ENCODE data around the gene LIN52.

Gene LIN52

DNA sequence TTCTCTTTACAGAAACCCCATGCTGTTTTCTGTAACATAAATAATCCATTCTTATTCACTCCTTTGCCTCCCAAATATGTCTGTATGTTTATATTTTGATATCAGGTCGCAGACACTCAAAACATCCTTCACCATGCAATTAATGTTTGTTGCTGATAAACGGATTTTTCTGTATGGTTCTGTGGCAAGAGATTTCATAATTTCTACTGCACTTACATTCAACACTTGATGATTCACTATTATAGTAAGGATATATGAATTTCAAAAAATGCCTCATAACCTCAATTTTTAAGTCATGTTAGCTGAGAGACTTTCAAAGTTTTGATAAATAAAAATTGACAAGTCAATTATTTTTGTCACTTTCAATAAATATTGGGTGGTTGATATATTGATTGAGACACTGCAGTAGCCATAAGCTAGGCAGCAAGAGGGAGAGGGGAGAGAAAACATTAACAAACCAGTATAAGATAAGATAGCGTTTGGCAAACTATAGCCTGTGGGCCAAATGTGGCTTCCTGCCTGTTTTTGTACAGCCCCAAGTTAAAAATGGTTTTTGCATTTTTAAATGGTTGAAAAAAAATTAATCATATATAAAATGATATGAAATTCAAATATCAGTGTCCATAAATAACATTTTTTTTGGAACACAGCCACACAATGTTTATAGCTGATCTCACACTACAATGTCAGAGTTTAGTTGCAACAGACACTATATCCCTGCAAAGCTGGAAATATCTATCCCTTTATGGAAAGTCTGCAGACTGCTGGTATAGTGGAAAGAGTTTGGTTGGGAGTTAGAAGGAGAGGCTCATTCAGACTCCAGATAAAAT is 18.8 kb upstream of the LIN52 start:
- Histone ChIP-seq H4K20me1 (ENCODE audit: insufficient read depth, low read length) (no peaks in the 10 kb centered on the region), H3K27ac (ENCODE audit: low read length) (no peak overlapping the region), H3K4me2 (ENCODE audit: insufficient read depth, low read length) (no peak overlapping the region), H3K4me3 (ENCODE audit: low read depth in 1 of 2, low read length in 2 of 2) (no peak overlapping the region), H3K27me3 (ENCODE audit: insufficient read depth, low read length, poor library complexity) (no peaks in the 10 kb centered on the region), H2AFZ (ENCODE audit: low read depth, low read length) (no peak overlapping the region), H3K9ac (ENCODE audit: low read depth, low read length) (no peak overlapping the region), H3K79me2 (ENCODE audit: insufficient read depth, low read length) (no peaks in the 10 kb centered on the region), H3K36me3 (ENCODE audit: insufficient read depth, low read length) (peaks cover 42% of the 10 kb centered on the region), H3K9me3 (ENCODE audit: insufficient read depth, low read length, severe bottlenecking) (no peaks in the 10 kb centered on the region), H3K4me1 (ENCODE audit: insufficient read depth, low read length) (no peaks in the 10 kb centered on the region)
- ATAC-seq (ENCODE audit: insufficient read depth, low read depth) (no peak), DNase-seq (no peak)
- TF ChIP-seq, protein P1, sequence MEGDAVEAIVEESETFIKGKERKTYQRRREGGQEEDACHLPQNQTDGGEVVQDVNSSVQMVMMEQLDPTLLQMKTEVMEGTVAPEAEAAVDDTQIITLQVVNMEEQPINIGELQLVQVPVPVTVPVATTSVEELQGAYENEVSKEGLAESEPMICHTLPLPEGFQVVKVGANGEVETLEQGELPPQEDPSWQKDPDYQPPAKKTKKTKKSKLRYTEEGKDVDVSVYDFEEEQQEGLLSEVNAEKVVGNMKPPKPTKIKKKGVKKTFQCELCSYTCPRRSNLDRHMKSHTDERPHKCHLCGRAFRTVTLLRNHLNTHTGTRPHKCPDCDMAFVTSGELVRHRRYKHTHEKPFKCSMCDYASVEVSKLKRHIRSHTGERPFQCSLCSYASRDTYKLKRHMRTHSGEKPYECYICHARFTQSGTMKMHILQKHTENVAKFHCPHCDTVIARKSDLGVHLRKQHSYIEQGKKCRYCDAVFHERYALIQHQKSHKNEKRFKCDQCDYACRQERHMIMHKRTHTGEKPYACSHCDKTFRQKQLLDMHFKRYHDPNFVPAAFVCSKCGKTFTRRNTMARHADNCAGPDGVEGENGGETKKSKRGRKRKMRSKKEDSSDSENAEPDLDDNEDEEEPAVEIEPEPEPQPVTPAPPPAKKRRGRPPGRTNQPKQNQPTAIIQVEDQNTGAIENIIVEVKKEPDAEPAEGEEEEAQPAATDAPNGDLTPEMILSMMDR (IDR thresholded peaks at IDR 0.05; ENCODE audit: borderline replicate concordance, extremely low read depth, low read length, poor library complexity, severe bottlenecking) = no peak
- TF ChIP-seq EZH2 (IDR thresholded peaks at IDR 0.05; ENCODE audit: borderline replicate concordance, low read depth, low read length, severe bottlenecking) = no peak

DNA sequence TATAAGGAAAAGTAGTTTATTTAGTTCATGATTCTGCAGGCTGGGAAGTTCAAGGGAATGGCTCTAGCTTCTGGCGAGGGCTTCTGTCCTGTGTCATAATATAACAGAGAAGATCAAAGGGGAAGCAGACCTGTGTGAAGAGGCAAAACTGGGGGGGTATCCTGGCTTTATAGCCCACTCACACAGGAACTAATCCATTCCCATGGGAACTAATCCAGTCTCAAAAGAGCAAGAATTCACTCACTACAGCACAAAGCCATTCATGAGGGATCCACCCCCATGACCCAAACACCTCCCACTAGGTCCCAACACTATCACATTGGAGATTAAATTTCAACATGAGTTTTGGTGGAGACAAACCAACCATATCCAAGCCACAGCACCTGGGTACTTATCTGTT is 7.4 kb upstream of the LIN52 start:
- Histone ChIP-seq H3K9ac (ENCODE audit: low read depth, low read length) (no peak overlapping the region), H3K27me3 (ENCODE audit: insufficient read depth, low read length, poor library complexity) (no peaks in the 10 kb centered on the region), H3K4me1 (ENCODE audit: insufficient read depth, low read length) (no peaks in the 10 kb centered on the region), H3K4me3 (ENCODE audit: low read depth in 1 of 2, low read length in 2 of 2) (no peak overlapping the region), H3K79me2 (ENCODE audit: insufficient read depth, low read length) (no peaks in the 10 kb centered on the region), H3K36me3 (ENCODE audit: insufficient read depth, low read length) (peaks cover 3% of the 10 kb centered on the region; the same call in 1 of the 2 replicates), H3K27ac (ENCODE audit: low read length) (no peak overlapping the region), H3K9me3 (ENCODE audit: insufficient read depth, low read length, severe bottlenecking) (no peaks in the 10 kb centered on the region), H3K4me2 (ENCODE audit: insufficient read depth, low read length) (no peak overlapping the region), H2AFZ (ENCODE audit: low read depth, low read length) (no peak overlapping the region), H4K20me1 (ENCODE audit: insufficient read depth, low read length) (no peaks in the 10 kb centered on the region)
- DNase-seq (no peak), ATAC-seq (ENCODE audit: insufficient read depth, low read depth) (no peak)
- TF ChIP-seq, protein P1 (IDR thresholded peaks at IDR 0.05; ENCODE audit: borderline replicate concordance, extremely low read depth, low read length, poor library complexity, severe bottlenecking) = no peak
- TF ChIP-seq EZH2 (IDR thresholded peaks at IDR 0.05; ENCODE audit: borderline replicate concordance, low read depth, low read length, severe bottlenecking) = no peak

DNA sequence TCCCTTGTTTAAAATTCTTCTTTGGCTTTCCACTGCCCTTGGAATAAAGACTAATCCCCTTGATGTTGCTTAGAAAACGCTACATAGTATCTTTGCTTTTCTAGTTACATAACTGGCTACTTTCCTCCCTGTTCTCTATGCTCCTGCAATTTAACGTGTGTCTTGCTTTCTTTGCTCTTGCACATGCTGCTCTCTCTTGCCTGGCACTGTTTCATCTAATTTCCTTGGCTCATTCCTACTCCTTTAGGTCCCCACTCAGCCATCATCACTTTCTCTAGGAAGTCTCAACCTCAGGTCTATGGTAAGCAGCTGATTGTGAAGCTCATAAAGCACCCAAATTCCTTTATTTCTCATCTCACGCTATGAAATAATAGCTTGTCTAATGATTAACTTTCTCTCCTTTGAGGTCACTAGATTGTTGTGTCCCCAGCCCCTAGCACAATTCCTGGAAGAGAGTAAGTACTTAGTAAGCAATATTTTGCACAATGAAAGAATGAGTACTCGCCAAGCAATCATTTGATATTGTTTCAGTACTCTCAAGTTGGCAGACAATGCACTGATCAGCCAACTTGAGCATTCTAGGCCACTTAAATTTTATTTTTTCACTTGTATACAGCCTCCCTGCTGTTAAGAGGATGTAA is 3.8 kb upstream of the LIN52 start:
- H3K4me2 ChIP-seq (ENCODE audit: insufficient read depth, low read length) = no peak overlapping the region
- ATAC-seq (ENCODE audit: insufficient read depth, low read depth) = no peak
- no peaks in the 10 kb centered on the region for H3K9me3 ChIP-seq (ENCODE audit: insufficient read depth, low read length, severe bottlenecking)

More for the DNA sequence above, 3.8 kb upstream of the LIN52 start:
- H3K27me3 ChIP-seq (ENCODE audit: insufficient read depth, low read length, poor library complexity) = no peaks in the 10 kb centered on the region
- H3K4me3 ChIP-seq (ENCODE audit: low read depth in 1 of 2, low read length in 2 of 2) = no peak overlapping the region
- H3K9ac ChIP-seq (ENCODE audit: low read depth, low read length) = no peak overlapping the region
- H3K27ac ChIP-seq (ENCODE audit: low read length) = no peak overlapping the region
- peaks cover 21% of the 10 kb centered on the region for H3K4me1 ChIP-seq (ENCODE audit: insufficient read depth, low read length)
- DNase-seq = no peak
- TF ChIP-seq, protein P1 (IDR thresholded peaks at IDR 0.05; ENCODE audit: borderline replicate concordance, extremely low read depth, low read length, poor library complexity, severe bottlenecking) = no peak
- no peak for TF ChIP-seq EZH2 (IDR thresholded peaks at IDR 0.05; ENCODE audit: borderline replicate concordance, low read depth, low read length, severe bottlenecking)
- H2AFZ ChIP-seq (ENCODE audit: low read depth, low read length) = no peak overlapping the region
- H4K20me1 ChIP-seq (ENCODE audit: insufficient read depth, low read length) = no peaks in the 10 kb centered on the region
- H3K79me2 ChIP-seq (ENCODE audit: insufficient read depth, low read length) = peaks cover 23% of the 10 kb centered on the region
- no peaks in the 10 kb centered on the region; the same call in 1 of the 2 replicates for H3K36me3 ChIP-seq (ENCODE audit: insufficient read depth, low read length)

Data from DND-41 (cell line).